C4-2B (cell line): ENCODE results near the gene MAP1S.

Experiments
- H3K27ac ChIP-seq: fragments of 450-650 bp; 2 replicates; pipeline ENCODE4 v1.5.1; 2017
- ZFX ChIP-seq: fragments of 450-650 bp; IDR thresholded peaks from 2 replicates; pipeline ENCODE4 v1.6.1; 2017
- TF ChIP-seq, protein P1 (sequence below): fragments of 450-650 bp; conservative IDR thresholded peaks from 2 replicates; pipeline ENCODE4 v1.5.1; 2017; ENCODE audit warnings: mild to moderate bottlenecking

The MAP1S gene

DNA sequence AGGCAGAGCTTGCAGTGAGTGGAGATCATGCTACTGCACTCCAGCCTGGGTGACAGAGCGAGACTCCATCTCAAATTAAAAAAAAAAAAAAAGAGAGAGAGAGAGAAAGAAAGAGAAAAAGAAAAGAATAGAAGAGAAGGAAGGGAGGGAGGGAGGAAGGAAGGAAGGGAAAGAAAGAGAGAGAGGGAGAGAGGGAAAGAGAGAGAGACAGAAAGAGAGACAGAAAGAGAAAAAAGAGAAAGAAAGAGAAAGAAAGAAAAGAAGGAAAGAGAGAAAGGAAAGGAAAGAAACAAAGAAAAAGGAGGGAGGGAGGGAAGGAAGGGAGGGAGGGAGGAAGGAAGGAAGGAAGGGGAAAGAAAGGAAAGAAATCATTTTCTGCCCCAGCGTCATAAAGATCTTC lies 24.1 kb upstream of the MAP1S start:
- TF ChIP-seq, protein P1, sequence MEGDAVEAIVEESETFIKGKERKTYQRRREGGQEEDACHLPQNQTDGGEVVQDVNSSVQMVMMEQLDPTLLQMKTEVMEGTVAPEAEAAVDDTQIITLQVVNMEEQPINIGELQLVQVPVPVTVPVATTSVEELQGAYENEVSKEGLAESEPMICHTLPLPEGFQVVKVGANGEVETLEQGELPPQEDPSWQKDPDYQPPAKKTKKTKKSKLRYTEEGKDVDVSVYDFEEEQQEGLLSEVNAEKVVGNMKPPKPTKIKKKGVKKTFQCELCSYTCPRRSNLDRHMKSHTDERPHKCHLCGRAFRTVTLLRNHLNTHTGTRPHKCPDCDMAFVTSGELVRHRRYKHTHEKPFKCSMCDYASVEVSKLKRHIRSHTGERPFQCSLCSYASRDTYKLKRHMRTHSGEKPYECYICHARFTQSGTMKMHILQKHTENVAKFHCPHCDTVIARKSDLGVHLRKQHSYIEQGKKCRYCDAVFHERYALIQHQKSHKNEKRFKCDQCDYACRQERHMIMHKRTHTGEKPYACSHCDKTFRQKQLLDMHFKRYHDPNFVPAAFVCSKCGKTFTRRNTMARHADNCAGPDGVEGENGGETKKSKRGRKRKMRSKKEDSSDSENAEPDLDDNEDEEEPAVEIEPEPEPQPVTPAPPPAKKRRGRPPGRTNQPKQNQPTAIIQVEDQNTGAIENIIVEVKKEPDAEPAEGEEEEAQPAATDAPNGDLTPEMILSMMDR, result no peak
- no peak for TF ChIP-seq ZFX
- H3K27ac ChIP-seq, result no peak overlapping the region

DNA sequence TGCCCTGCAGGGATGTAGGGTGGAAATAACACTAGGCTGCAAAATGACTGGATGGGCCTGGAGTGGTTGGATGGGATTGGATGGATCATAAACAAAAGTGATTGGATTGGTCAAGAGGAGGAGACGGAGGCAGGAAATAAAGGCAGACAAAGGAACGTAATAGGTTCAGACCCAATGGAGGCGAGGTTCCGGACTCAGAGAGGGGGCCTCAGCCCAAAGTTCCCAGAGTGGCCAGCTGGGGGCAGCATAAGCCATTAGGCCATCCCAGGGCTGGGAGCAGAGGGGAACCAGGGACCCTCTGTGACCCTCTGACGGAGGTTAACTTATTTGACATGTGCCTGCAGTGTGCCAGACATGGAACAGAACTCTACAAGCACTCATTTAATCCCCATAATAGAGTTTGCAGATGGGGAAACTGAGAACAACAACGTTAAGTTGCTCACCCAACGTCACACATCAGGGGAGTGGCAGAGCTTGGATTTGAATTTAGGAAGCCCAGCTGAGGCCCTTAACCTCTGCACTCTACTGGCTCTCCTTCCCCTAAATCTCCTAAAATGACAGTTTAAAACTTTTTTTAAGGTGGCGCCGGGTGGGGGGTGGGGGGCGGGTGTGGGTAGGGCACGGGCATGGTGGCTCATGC lies 15.3 kb upstream of the MAP1S start:
- H3K27ac ChIP-seq, result no peak overlapping the region
- TF ChIP-seq, protein P1, result no peak; the same call in 1 of the 2 replicates
- no peak for TF ChIP-seq ZFX

DNA sequence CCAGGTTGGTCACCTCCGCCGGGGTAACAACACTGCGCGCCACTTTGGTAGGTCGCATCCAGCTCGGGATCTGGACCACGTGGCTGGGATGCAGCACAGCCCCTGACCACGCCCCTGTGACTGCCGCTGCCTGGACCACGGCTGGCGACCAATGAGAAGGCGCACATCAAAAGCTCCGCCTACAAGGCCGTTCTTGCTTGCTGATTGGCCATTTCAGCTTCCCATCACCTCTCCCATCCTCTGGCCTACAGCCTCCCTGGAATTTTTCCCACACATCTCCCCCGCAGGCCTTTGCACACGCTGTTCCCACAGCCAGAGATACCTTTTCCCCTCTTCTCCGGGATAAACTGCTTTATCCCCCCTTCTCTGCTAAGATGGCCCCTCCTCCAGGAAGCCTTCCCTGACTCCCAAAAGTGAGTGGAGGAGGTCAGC lies 12.5 kb upstream of the MAP1S start:
- H3K27ac ChIP-seq, result no peak overlapping the region
- no peak for TF ChIP-seq ZFX
- TF ChIP-seq, protein P1, result no peak

DNA sequence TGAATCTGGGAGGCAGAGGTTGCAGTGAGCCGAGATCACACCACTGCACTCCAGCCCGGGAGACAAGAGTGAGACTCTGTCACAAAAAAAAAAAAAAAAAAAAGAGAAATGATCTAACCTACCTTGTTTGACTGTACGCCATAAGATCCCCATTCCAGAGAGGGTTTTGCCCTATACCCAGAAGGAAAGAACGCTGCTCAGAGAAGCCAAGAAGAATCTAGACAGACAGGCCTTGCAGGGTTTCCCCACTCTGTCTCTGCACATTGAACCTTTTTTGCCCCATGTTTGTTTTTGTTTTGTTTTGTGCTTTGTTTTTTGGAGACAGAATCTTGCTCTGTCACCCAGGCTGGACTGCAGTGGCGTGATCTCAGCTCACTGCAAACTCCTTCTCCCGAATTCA lies 7.4 kb upstream of the MAP1S start:
- H3K27ac ChIP-seq, result no peak overlapping the region
- TF ChIP-seq, protein P1, result no peak
- TF ChIP-seq ZFX, result no peak

DNA sequence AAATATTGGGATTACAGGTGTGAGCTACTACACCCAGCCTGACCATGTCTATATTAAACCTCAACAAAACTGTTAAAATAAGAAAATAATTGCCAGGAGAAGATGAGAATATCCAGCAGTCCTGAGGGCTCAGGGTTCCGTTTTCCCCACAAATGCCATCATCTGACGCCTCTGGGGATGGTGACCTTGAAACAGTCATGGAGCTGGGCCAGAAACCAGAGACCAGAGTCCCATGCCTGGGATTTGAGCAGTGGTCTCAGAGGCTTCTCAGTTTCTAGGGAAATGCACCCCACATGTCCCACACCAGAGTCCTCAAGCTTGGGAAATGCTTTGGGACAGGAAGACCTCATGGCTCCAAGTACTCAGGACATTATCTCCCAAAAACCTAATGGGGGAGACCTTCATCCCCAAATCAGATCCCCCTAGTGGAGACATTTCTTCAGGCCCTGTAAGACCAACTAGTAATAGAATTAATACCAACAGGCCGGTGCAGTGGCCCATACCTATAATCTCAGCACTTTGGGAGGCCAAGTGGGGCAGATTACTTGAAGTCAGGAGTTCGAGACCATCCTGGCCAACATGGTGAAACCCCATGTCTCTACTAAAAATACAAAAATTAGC lies 2.9 kb upstream of the MAP1S start:
- no peak for TF ChIP-seq ZFX
- TF ChIP-seq, protein P1, result no peak
- H3K27ac ChIP-seq, result no peak overlapping the region

DNA sequence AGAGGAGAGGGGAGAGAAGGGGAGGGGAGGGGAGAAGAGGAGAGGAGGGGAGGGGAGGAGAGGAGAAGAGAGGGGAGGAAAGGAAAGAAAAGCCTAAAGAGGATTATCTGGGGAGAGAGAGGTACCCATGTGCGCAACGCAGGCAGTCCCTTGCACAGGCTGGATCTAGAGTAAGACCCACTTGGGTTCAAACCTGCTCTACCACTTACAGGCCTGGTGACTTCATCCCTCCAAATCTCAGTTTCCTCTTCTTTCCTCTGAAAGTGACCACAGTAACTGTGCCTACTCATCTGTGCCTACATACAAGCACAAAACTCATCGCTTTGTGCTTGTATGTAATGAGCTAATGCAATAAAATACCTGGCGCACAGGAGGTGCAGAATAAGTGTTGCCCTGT lies 732 bp upstream of the MAP1S start:
- H3K27ac ChIP-seq, result peak overlapping the region; percentile 78
- no peak for TF ChIP-seq ZFX
- TF ChIP-seq, protein P1, result no peak

DNA sequence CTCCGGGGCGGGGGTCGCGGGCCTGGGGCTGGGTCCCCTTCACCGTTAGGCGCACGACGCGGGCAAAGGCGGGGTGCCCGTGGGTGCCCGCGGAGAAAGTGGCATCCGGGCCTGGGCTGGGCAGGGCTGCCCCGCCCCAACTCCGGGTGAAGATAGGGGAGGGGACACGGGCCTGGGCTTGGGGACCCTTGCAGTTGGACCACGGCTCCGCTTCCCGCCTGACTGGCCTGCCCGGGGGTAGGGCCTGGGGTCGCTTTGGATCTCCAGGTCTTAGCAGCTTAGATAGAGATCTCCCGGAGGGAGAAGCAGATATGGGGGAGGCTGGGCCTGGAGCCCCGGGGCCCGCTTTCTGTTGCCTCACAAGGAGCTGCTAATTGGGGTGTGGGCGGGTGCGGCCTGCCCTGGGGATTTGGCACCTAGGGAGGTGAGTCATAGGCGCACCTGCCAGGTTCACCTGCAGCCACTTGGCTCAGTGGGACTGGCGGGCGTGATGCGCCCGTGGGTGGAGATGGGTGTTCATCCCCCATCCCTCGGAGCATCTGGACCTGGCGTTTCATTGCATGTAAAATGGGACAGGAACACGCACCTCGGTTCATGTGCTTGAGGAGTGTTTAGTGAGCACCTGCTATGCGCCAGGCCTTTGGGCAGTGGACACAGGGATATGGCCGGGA lies 585 bp downstream of the MAP1S start:
- TF ChIP-seq ZFX, result peak; percentile 76; the same call in 1 of the 2 replicates
- TF ChIP-seq, protein P1, result no peak
- H3K27ac ChIP-seq, result peak overlapping the region; percentile 78
